CD14-positive monocyte (primary cell): ENCODE measurements around the gene PHYKPL. TPM values are rescaled to one million over a fixed set of nuclear protein-coding genes. Genes with fewer than 3 reads are reported as not detected.

ENCODE experiments used
- DNase-seq, 3 donors: peaks; one replicate each; pipeline ENCODE4 v3.0.0-alpha.2; 2011 to 2022
- H2AFZ ChIP-seq: 2 replicates; pipeline ENCODE4 v1.6.0; 2012; ENCODE audit warnings: mild to moderate bottlenecking, low read depth, low read length, inconsistent platforms; ENCODE audit not compliant: insufficient read depth, poor library complexity, severe bottlenecking
- H3K27ac ChIP-seq, 2 donors: 1 replicate in 1 of 2; 2 replicates in 1 of 2; pipeline ENCODE4 v1.5.1; 2012 to 2013; ENCODE audit warnings: low read length in 2 of 2, control low read depth in 1 of 2, inconsistent platforms in 1 of 2, low read depth in 1 of 2, mild to moderate bottlenecking in 1 of 2
- H3K27me3 ChIP-seq, 2 donors: one replicate each; pipeline versions ENCODE4 v1.6.0 to v1.6.1; 2011 to 2013; ENCODE audit warnings: low read length in 2 of 2; ENCODE audit not compliant: control insufficient read depth in 2 of 2, insufficient read depth in 2 of 2
- H3K36me3 ChIP-seq, 2 donors: replicated peaks in 1 of 2; 1 replicate in 1 of 2; 2 replicates in 1 of 2; pipeline versions ENCODE4 v1.5.1 to v1.6.1; 2012 to 2013; ENCODE audit warnings: low read length in 2 of 2, control low read depth in 1 of 2, inconsistent platforms in 1 of 2, mild to moderate bottlenecking in 1 of 2; ENCODE audit not compliant: insufficient read depth in 2 of 2, control insufficient read depth in 1 of 2
- H3K4me1 ChIP-seq, 2 donors: 1 replicate in 1 of 2; 2 replicates in 1 of 2; pipeline versions ENCODE4 v1.5.1 to v1.6.1; 2012 to 2013; ENCODE audit warnings: low read length in 2 of 2, control low read depth in 1 of 2, inconsistent platforms in 1 of 2, mild to moderate bottlenecking in 1 of 2, moderate library complexity in 1 of 2; ENCODE audit not compliant: insufficient read depth in 2 of 2, control insufficient read depth in 1 of 2
- H3K4me2 ChIP-seq: replicated peaks from 2 replicates; pipeline ENCODE3; 2012; ENCODE audit warnings: low read length, moderate library complexity, mild to moderate bottlenecking; ENCODE audit not compliant: poor library complexity, severe bottlenecking; ENCODE audit errors: extremely low read depth
- H3K4me3 ChIP-seq, 3 experiments: fragments of 200-600 bp in 1 of 3; sonication (generic) in 1 of 3; replicated peaks in 1 of 3; 1 replicate in 2 of 3; 2 replicates in 1 of 3; pipeline ENCODE4 v1.5.1; 2011 to 2013; ENCODE audit warnings: low read length in 3 of 3, mild to moderate bottlenecking in 3 of 3, control low read depth in 2 of 3, low read depth in 2 of 3, inconsistent platforms in 1 of 3, moderate library complexity in 1 of 3
- H3K79me2 ChIP-seq: 2 replicates; pipeline ENCODE4 v1.6.0; 2012; ENCODE audit warnings: mild to moderate bottlenecking, control low read depth, inconsistent platforms, low read length, moderate library complexity; ENCODE audit not compliant: insufficient read depth
- H3K9ac ChIP-seq: 2 replicates; pipeline ENCODE4 v1.6.0; 2017; ENCODE audit warnings: low read length, mild to moderate bottlenecking; ENCODE audit not compliant: insufficient read depth, poor library complexity, severe bottlenecking
- H3K9me3 ChIP-seq, 2 donors: replicated peaks in 1 of 2; 1 replicate in 1 of 2; 2 replicates in 1 of 2; pipeline versions ENCODE4 v1.5.1 to v1.6.1; 2012 to 2013; ENCODE audit warnings: low read length in 2 of 2, control low read depth in 1 of 2; ENCODE audit not compliant: control insufficient read depth in 1 of 2, insufficient read depth in 1 of 2
- H4K20me1 ChIP-seq: 2 replicates; pipeline ENCODE4 v1.6.0; 2012; ENCODE audit warnings: mild to moderate bottlenecking, low read length, control low read depth, moderate library complexity; ENCODE audit not compliant: insufficient read depth
- H3K27ac Mint-ChIP-seq, 7 donors: one replicate each; pipeline ENCODE4 v1.8.0; 2020; ENCODE audit warnings: mild to moderate bottlenecking in 7 of 7, mixed read lengths in 7 of 7, moderate library complexity in 6 of 7, inconsistent platforms in 2 of 7
- H3K27me3 Mint-ChIP-seq, 3 donors: one replicate each; pipeline ENCODE4 v1.8.0; 2021 to 2022; ENCODE audit warnings: low read depth in 3 of 3, mild to moderate bottlenecking in 3 of 3, mixed read lengths in 3 of 3, moderate library complexity in 3 of 3, inconsistent platforms in 1 of 3
- H3K36me3 Mint-ChIP-seq, 2 donors: one replicate each; pipeline ENCODE4 v1.8.0; 2020; ENCODE audit warnings: mixed read lengths in 2 of 2, inconsistent platforms in 1 of 2, mild to moderate bottlenecking in 1 of 2
- H3K4me1 Mint-ChIP-seq: one replicate; pipeline ENCODE4 v1.8.0; 2020; ENCODE audit warnings: mild to moderate bottlenecking, mixed read lengths
- H3K4me3 Mint-ChIP-seq, 2 donors: one replicate each; pipeline ENCODE4 v1.8.0; 2020; ENCODE audit warnings: mild to moderate bottlenecking in 2 of 2, mixed read lengths in 2 of 2, moderate library complexity in 1 of 2
- H3K9me3 Mint-ChIP-seq, 7 donors: one replicate each; pipeline ENCODE4 v1.8.0; 2020 to 2022; ENCODE audit warnings: mixed read lengths in 7 of 7, mild to moderate bottlenecking in 6 of 7, moderate library complexity in 6 of 7, inconsistent platforms in 2 of 7
- WGBS: methylation state at CpG from one replicate; pipeline ENCODE4 v1.1.5; 2013; ENCODE audit warnings: missing lambda C conversion rate; ENCODE audit not compliant: insufficient coverage; 5-methylcytosine and 5-hydroxymethylcytosine counted together
- intact Hi-C, 2 donors: fragments of 100-400 bp; cut with micrococcal nuclease; formaldehyde crosslinking; loops; one replicate each; pipeline versions ENCODE4 v1.15.0 to v1.15.1; 2023
- polyA plus RNA-seq, 3 donors: library from polyadenylated mRNA; depleted of rRNA in 1 of 3; unstranded in 2 of 3; stranded (reverse) in 1 of 3; fragments of 300-500 nt in 2 of 3; fragments of >200 nt in 1 of 3; fragmentation: Illumina TruSeq in 2 of 3; gene quantifications; 1 replicate in 2 of 3; 2 replicates in 1 of 3; pipeline ENCODE4 v1.2.3, GENCODE V29; 2012 to 2021
- TF ChIP-seq, protein P1 (sequence below): fragments of 200-600 bp; IDR thresholded peaks from one replicate; pipeline ENCODE4 v1.8.0; 2022; ENCODE audit warnings: antibody characterized with exemption, mild to moderate bottlenecking

PHYKPL gene
- polyA plus RNA-seq, 3 donors: 39.2 to 199 (median 43.0) TPM

DNA sequence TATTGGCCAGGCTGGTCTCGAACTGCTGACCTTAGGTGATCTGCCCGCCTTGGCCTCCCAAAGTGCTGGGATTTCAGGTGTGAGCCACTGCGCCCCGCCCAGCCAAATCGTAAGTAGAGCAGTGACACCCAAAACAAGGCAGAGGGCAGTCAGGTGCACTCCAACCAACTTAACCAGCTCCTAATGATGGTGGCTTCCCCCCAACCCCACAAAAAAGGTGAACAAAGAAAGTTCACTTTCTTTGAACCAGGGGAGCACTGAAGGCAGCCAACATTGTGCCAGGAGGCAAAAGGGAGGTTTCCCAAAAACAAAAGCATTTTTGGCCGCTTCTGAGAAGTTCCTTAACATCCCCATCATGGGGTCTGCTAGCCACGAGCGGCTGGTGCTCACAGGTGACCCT is 55.0 kb downstream of the PHYKPL start:
- peaks cover 0 to 5% (median 1%) of the 10 kb centered on the region in 7 donors for H3K9me3 Mint-ChIP-seq
- Histone ChIP-seq H3K79me2 (no peaks in the 10 kb centered on the region), H3K27me3 (no peaks in the 10 kb centered on the region), H3K4me3 (no peak overlapping the region), H4K20me1 (no peaks in the 10 kb centered on the region), H3K9ac (no peak overlapping the region), H3K4me2 (no peak overlapping the region), H3K9me3 (no peaks in the 10 kb centered on the region), H3K4me1 (peaks cover 12% of the 10 kb centered on the region in 2 donors), H3K27ac (no peak overlapping the region), H2AFZ (no peak overlapping the region), H3K36me3 (no peaks in the 10 kb centered on the region)
- peaks cover 14% of the 10 kb centered on the region for H3K4me1 Mint-ChIP-seq
- whole genome bisulfite sequencing: 91% methylated on average over 7 of the region's 8 CpGs
- TF ChIP-seq, protein P1, sequence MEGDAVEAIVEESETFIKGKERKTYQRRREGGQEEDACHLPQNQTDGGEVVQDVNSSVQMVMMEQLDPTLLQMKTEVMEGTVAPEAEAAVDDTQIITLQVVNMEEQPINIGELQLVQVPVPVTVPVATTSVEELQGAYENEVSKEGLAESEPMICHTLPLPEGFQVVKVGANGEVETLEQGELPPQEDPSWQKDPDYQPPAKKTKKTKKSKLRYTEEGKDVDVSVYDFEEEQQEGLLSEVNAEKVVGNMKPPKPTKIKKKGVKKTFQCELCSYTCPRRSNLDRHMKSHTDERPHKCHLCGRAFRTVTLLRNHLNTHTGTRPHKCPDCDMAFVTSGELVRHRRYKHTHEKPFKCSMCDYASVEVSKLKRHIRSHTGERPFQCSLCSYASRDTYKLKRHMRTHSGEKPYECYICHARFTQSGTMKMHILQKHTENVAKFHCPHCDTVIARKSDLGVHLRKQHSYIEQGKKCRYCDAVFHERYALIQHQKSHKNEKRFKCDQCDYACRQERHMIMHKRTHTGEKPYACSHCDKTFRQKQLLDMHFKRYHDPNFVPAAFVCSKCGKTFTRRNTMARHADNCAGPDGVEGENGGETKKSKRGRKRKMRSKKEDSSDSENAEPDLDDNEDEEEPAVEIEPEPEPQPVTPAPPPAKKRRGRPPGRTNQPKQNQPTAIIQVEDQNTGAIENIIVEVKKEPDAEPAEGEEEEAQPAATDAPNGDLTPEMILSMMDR: no peak
- H3K4me3 Mint-ChIP-seq: no peak overlapping the region
- no peaks in the 10 kb centered on the region for H3K36me3 Mint-ChIP-seq
- H3K27me3 Mint-ChIP-seq: peaks cover 0 to 3% (median 0%) of the 10 kb centered on the region in 3 donors
- intact Hi-C loops: no loop called here
- no peak for DNase-seq
- no peak overlapping the region for H3K27ac Mint-ChIP-seq

DNA sequence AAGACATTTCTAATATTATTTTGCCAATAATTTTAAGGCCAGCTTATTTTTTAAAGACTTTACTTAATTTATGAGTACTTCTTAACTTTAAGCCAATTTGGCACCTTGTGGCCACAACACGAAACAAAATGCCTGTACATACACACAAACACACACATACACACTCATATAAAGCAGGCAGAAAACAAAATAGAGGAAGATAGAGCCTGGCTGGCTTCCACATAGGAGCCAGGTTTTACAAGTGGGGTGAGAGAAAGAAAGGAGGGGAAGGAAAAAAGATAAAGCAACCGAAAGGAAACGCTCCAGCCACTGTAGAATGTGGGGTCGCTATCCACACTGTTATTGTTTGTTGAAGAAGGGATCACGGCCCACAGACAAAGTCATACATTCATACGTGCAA is 55.8 kb downstream of the PHYKPL start:
- H3K4me3 ChIP-seq: no peak overlapping the region
- intact Hi-C loops: no loop called here
- DNase-seq: no peak
- H3K27me3 Mint-ChIP-seq: peaks cover 0 to 3% (median 0%) of the 10 kb centered on the region in 3 donors
- peaks cover 0 to 5% (median 1%) of the 10 kb centered on the region in 7 donors for H3K9me3 Mint-ChIP-seq
- H3K79me2 ChIP-seq: no peaks in the 10 kb centered on the region
- no peak overlapping the region for H3K4me2 ChIP-seq
- H4K20me1 ChIP-seq: no peaks in the 10 kb centered on the region
- no CpG with 5 or more reads among the region's 6 CpGs for WGBS
- H3K9me3 ChIP-seq: no peaks in the 10 kb centered on the region
- TF ChIP-seq, protein P1: no peak
- H3K4me1 Mint-ChIP-seq: peaks cover 6% of the 10 kb centered on the region
- H3K4me3 Mint-ChIP-seq: no peak overlapping the region
- no peak overlapping the region for H3K9ac ChIP-seq
- H3K36me3 Mint-ChIP-seq: no peaks in the 10 kb centered on the region
- H3K4me1 ChIP-seq: peaks cover 4% of the 10 kb centered on the region in 2 donors
- no peaks in the 10 kb centered on the region for H3K36me3 ChIP-seq
- H3K27ac Mint-ChIP-seq: no peak overlapping the region
- no peak overlapping the region for H3K27ac ChIP-seq
- no peak overlapping the region for H2AFZ ChIP-seq
- no peaks in the 10 kb centered on the region for H3K27me3 ChIP-seq
